ENCODE results near the gene KLHL1. TPM values are rescaled to one million over a fixed set of nuclear protein-coding genes. Genes with fewer than 3 reads are reported as not detected.

KLHL1 gene
- total and polyA plus RNA-seq, 4 donors: 0.14 TPM; not detected in 3

- no peaks in the 10 kb centered on the region for H3K9me3 ChIP-seq (ENCODE audit: control insufficient read depth in 4 of 4, insufficient read depth in 3 of 4, low read length in 3 of 4)
- H3K4me3 ChIP-seq: no peak overlapping the region
- ATAC-seq (ENCODE audit: insufficient read depth, low FRiP score): no peak
- TF ChIP-seq, protein P1, sequence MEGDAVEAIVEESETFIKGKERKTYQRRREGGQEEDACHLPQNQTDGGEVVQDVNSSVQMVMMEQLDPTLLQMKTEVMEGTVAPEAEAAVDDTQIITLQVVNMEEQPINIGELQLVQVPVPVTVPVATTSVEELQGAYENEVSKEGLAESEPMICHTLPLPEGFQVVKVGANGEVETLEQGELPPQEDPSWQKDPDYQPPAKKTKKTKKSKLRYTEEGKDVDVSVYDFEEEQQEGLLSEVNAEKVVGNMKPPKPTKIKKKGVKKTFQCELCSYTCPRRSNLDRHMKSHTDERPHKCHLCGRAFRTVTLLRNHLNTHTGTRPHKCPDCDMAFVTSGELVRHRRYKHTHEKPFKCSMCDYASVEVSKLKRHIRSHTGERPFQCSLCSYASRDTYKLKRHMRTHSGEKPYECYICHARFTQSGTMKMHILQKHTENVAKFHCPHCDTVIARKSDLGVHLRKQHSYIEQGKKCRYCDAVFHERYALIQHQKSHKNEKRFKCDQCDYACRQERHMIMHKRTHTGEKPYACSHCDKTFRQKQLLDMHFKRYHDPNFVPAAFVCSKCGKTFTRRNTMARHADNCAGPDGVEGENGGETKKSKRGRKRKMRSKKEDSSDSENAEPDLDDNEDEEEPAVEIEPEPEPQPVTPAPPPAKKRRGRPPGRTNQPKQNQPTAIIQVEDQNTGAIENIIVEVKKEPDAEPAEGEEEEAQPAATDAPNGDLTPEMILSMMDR (IDR thresholded peaks at IDR 0.05; ENCODE audit: control extremely low read depth, extremely low read depth): no peak
- H3K36me3 ChIP-seq (ENCODE audit: control insufficient read depth in 4 of 4, insufficient read depth in 4 of 4, low read length in 4 of 4): no peaks in the 10 kb centered on the region
- H3K27me3 ChIP-seq (ENCODE audit: control insufficient read depth in 3 of 3, insufficient read depth in 3 of 3, low read length in 2 of 3): no peaks in the 10 kb centered on the region
- H3K9ac ChIP-seq (ENCODE audit: insufficient read depth in 1 of 2, low read length in 2 of 2): no peak overlapping the region
- DNase-seq: no peak
- H3K4me1 ChIP-seq (ENCODE audit: control insufficient read depth in 5 of 5, insufficient read depth in 5 of 5, low read length in 5 of 5): no peaks in the 10 kb centered on the region
- no peak overlapping the region for H3K27ac ChIP-seq (ENCODE audit: low read depth in 1 of 2, low read length in 1 of 2)
Observed at GRCh38 chr13:69676286-69676685, 432.0 kb downstream of the KLHL1 start.

DNA sequence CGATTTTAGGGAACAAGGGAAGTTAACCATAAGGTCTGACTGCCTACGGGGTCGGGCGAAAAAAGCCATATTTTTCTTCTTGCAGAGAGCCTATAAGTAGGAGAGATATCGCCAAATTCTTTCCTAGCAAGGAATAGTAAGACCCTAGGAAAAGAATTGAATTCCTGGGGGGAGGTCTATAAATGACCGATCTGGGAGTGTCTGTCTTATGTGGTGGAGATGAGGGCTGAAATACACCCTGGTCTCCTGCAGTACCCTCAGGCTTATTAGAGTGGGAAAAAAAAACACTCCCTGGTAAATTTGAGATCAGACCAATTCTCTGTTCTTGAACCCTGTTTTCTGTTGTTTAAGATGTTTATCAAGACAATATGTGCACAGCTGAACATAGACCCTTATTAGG lies 448.1 kb downstream of the KLHL1 start:
- Histone ChIP-seq H3K9ac (ENCODE audit: insufficient read depth in 1 of 2, low read length in 2 of 2) (no peak overlapping the region), H3K9me3 (ENCODE audit: control insufficient read depth in 4 of 4, insufficient read depth in 3 of 4, low read length in 3 of 4) (peaks cover 0 to 16% (median 0%) of the 10 kb centered on the region in 4 donors)
- WGBS, 2 donors: 65 to 93% methylated on average over 6 of the region's 6 CpGs

DNA sequence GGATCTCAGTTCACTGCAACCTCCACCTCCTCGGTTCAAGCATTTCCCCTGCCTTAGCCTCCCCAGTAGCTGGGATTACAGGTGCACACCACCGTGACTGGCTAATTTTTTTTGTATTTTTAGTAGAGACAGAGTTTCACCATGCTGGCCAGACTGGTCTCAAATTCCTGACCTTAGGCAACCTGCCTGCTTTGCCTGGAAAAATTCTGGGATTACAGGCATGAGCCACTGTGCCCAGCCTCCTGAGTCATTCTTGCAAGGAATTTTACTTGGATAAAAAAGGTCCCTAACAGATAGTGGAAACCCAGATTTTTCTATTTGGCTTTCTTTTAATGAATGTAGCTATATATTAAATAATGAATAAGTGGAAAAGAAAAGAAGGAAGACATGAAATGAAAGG lies 450.6 kb downstream of the KLHL1 start:
- TF ChIP-seq, protein P1 (IDR thresholded peaks at IDR 0.05; ENCODE audit: control extremely low read depth, extremely low read depth): no peak
- no peaks in the 10 kb centered on the region for H3K36me3 ChIP-seq (ENCODE audit: control insufficient read depth in 4 of 4, insufficient read depth in 4 of 4, low read length in 4 of 4)
- no peaks in the 10 kb centered on the region for H3K27me3 ChIP-seq (ENCODE audit: control insufficient read depth in 3 of 3, insufficient read depth in 3 of 3, low read length in 2 of 3)
- ATAC-seq (ENCODE audit: insufficient read depth, low FRiP score) (no peak), DNase-seq (no peak)
- no peaks in the 10 kb centered on the region for H3K4me1 ChIP-seq (ENCODE audit: control insufficient read depth in 5 of 5, insufficient read depth in 5 of 5, low read length in 5 of 5)
- peaks cover 0 to 16% (median 0%) of the 10 kb centered on the region in 4 donors for H3K9me3 ChIP-seq (ENCODE audit: control insufficient read depth in 4 of 4, insufficient read depth in 3 of 4, low read length in 3 of 4)
- H3K9ac ChIP-seq (ENCODE audit: insufficient read depth in 1 of 2, low read length in 2 of 2): no peak overlapping the region
- WGBS, 2 donors: 72 to 88% methylated on average over 2 of the region's 2 CpGs
- no peak overlapping the region for H3K27ac ChIP-seq (ENCODE audit: low read depth in 1 of 2, low read length in 1 of 2)
- no peak overlapping the region for H3K4me3 ChIP-seq

More for the DNA sequence above, 448.1 kb downstream of the KLHL1 start:
- TF ChIP-seq, protein P1 (IDR thresholded peaks at IDR 0.05; ENCODE audit: control extremely low read depth, extremely low read depth): no peak
- no peak for ATAC-seq (ENCODE audit: insufficient read depth, low FRiP score)
- no peaks in the 10 kb centered on the region for H3K27me3 ChIP-seq (ENCODE audit: control insufficient read depth in 3 of 3, insufficient read depth in 3 of 3, low read length in 2 of 3)
- H3K4me1 ChIP-seq (ENCODE audit: control insufficient read depth in 5 of 5, insufficient read depth in 5 of 5, low read length in 5 of 5): no peaks in the 10 kb centered on the region
- H3K4me3 ChIP-seq: no peak overlapping the region
- no peak overlapping the region for H3K27ac ChIP-seq (ENCODE audit: low read depth in 1 of 2, low read length in 1 of 2)
- DNase-seq: no peak
- H3K36me3 ChIP-seq (ENCODE audit: control insufficient read depth in 4 of 4, insufficient read depth in 4 of 4, low read length in 4 of 4): no peaks in the 10 kb centered on the region

DNA sequence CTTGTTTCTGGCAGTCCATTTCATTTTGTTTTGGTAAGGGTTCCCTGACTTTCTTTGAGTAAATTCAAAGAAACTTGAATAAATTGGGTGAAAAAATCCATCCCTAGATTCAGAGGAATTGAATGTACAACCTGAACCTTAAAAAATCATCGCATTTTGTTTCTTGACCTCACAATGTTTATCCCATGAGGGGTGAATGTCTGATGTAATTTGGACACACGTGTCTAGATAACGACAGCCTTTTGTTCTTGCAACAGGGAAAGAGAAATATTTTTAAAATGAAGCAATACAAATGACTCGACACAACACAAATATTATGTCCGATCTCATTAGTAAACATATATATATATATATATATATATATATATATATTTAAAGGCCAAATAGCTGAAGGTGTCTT lies 453.9 kb downstream of the KLHL1 start:
- H3K36me3 ChIP-seq (ENCODE audit: control insufficient read depth in 4 of 4, insufficient read depth in 4 of 4, low read length in 4 of 4): no peaks in the 10 kb centered on the region
- no peaks in the 10 kb centered on the region for H3K4me1 ChIP-seq (ENCODE audit: control insufficient read depth in 5 of 5, insufficient read depth in 5 of 5, low read length in 5 of 5)
- no peak overlapping the region for H3K9ac ChIP-seq (ENCODE audit: insufficient read depth in 1 of 2, low read length in 2 of 2)
- TF ChIP-seq, protein P1 (IDR thresholded peaks at IDR 0.05; ENCODE audit: control extremely low read depth, extremely low read depth): no peak
- DNase-seq (no peak), ATAC-seq (ENCODE audit: insufficient read depth, low FRiP score) (no peak)
- H3K4me3 ChIP-seq: no peak overlapping the region
- no peak overlapping the region for H3K27ac ChIP-seq (ENCODE audit: low read depth in 1 of 2, low read length in 1 of 2)
- H3K27me3 ChIP-seq (ENCODE audit: control insufficient read depth in 3 of 3, insufficient read depth in 3 of 3, low read length in 2 of 3): no peaks in the 10 kb centered on the region
- peaks cover 0 to 4% (median 0%) of the 10 kb centered on the region in 4 donors for H3K9me3 ChIP-seq (ENCODE audit: control insufficient read depth in 4 of 4, insufficient read depth in 3 of 4, low read length in 3 of 4)
- 86 to 88% methylated on average over 5 of the region's 5 CpGs for WGBS, 2 donors
